Activated naive CD8-positive, alpha-beta T cell treated with anti-CD3 and anti-CD28 coated beads, Interleukin-2, amount 50 U/mL, for 24 hours (primary cell): ENCODE results near the gene GK.
"Not testable (repeated sequence)": the region's sequence is repeated elsewhere in the genome, so short reads cannot be mapped to it uniquely, and the experiment has no call there.

Experiments
- ATAC-seq: fragments of 150-1000 bp; cut with Tn5 transposase; one replicate; pipeline ENCODE4 v1.10.0; 2021
- DNase-seq: peaks from one replicate; pipeline ENCODE4 v3.0.0; 2021
- H3K27ac Mint-ChIP-seq: one replicate; pipeline ENCODE4 v1.8.0; 2021; ENCODE audit warnings: mild to moderate bottlenecking, mixed read lengths
- H3K27me3 Mint-ChIP-seq: one replicate; pipeline ENCODE4 v1.8.0; 2021; ENCODE audit warnings: mixed read lengths
- H3K36me3 Mint-ChIP-seq: one replicate; pipeline ENCODE4 v1.8.0; 2021; ENCODE audit warnings: low read depth, mixed read lengths
- H3K4me1 Mint-ChIP-seq: one replicate; pipeline ENCODE4 v1.8.0; 2021; ENCODE audit warnings: mixed read lengths
- H3K4me3 Mint-ChIP-seq: one replicate; pipeline ENCODE4 v1.8.0; 2021; ENCODE audit warnings: mild to moderate bottlenecking, moderate library complexity, mixed read lengths
- H3K9me3 Mint-ChIP-seq: one replicate; pipeline ENCODE4 v1.8.0; 2021; ENCODE audit warnings: mixed read lengths

Gene GK

DNA sequence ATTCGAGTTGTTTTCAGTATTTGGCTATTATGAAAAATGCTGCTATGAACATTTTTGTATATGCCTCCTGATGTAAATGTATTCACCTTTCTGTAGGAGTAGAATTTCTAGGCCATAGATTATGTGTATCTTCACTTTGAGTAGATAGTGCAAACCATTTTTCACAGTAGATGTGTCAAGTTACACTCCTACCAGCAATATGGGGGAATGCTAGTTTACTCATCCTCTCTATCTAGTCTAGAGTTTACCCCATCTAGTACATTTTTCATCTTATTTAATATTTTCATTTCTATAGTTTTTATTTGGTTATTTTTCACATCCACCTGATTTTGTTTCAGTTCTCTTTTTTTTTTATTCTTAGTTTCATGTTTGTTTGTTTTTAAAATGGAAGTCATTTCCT lies 59.0 kb downstream of the GK start:
- Mint-ChIP-seq H3K4me1 (peaks cover 26% of the 10 kb centered on the region), H3K4me3 (no peak overlapping the region), H3K36me3 (peaks cover 37% of the 10 kb centered on the region), H3K27me3 (no peaks in the 10 kb centered on the region), H3K27ac (no peak overlapping the region), H3K9me3 (no peaks in the 10 kb centered on the region)
- ATAC-seq (no peak), DNase-seq (no peak)

DNA sequence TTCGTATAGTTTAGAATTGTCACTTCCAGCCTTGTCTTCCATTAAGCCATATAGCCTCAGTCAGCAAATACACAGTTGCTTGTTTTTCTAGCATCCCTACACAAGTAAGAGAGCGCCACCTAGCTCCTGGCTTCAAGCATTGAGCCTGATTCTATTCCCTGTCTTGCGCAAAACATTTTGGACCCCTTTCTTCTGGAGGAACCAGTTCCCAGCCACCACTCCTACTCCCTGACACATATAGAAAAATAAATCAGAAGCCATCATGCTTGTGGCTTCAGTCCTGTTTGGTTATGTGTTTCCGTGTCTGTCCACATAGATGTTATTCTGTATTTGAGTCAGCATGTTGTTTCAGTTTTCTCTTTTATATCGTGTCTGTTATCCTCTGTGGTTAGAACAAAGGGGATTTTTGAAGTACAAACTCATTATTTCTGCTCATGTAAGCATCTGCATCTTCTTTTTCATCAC lies 59.9 kb downstream of the GK start:
- peak overlapping the region; percentile 88 for H3K27ac Mint-ChIP-seq
- H3K36me3 Mint-ChIP-seq, result peaks cover 41% of the 10 kb centered on the region
- ATAC-seq, result peak; percentile 97
- peak overlapping the region; percentile 17 for H3K4me3 Mint-ChIP-seq
- peaks cover 26% of the 10 kb centered on the region for H3K4me1 Mint-ChIP-seq
- H3K27me3 Mint-ChIP-seq, result no peaks in the 10 kb centered on the region
- peak; percentile 34 for DNase-seq
- H3K9me3 Mint-ChIP-seq, result no peaks in the 10 kb centered on the region

DNA sequence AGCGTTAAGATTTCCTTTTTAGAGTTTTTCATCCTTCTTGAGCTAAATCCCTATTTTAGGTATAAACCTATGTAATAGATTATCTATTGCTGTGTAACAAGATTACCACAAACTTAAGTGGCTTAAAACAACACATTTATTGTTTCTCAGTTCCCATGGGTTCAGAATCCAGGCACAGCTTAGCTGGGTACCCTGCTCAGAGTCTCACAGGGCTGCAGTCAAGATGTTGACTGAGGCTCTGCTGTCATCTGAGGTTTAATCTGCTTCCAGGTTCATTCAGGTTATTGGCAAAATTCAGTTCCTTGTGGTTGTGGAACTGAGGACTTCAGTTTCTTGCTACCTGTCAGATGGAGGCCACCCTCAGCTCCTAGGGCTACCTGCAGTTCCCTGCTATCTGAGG lies 60.9 kb downstream of the GK start:
- no peak for DNase-seq
- peaks cover 26% of the 10 kb centered on the region for H3K4me1 Mint-ChIP-seq
- peaks cover 37% of the 10 kb centered on the region for H3K36me3 Mint-ChIP-seq
- ATAC-seq, result no peak
- no peaks in the 10 kb centered on the region for H3K27me3 Mint-ChIP-seq
- H3K9me3 Mint-ChIP-seq, result no peaks in the 10 kb centered on the region
- H3K4me3 Mint-ChIP-seq, result no peak overlapping the region
- peak overlapping the region; percentile 88 for H3K27ac Mint-ChIP-seq

DNA sequence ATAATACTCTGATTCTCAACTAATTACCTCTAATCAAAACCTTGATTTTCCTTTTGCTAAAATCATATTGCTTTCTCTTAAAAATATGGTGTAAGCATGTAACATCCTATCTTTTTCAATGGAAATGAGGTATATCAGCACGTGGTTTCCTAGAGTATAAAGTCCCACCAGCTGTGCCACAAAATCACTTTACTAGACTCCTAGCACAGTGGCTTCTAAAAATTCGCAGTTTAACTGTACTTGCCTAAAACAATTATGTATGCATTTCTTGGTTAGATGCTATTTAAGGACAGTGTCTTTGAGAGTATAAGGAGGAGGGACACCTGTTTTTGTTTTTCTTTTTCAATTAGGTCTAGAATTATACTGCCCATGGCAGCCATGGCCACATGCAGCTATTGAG lies 62.8 kb downstream of the GK start:
- Mint-ChIP-seq H3K4me3 (no peak overlapping the region), H3K27ac (no peak overlapping the region), H3K27me3 (no peaks in the 10 kb centered on the region), H3K36me3 (peaks cover 40% of the 10 kb centered on the region), H3K4me1 (peaks cover 26% of the 10 kb centered on the region), H3K9me3 (no peaks in the 10 kb centered on the region)
- ATAC-seq, result no peak
- DNase-seq, result no peak

DNA sequence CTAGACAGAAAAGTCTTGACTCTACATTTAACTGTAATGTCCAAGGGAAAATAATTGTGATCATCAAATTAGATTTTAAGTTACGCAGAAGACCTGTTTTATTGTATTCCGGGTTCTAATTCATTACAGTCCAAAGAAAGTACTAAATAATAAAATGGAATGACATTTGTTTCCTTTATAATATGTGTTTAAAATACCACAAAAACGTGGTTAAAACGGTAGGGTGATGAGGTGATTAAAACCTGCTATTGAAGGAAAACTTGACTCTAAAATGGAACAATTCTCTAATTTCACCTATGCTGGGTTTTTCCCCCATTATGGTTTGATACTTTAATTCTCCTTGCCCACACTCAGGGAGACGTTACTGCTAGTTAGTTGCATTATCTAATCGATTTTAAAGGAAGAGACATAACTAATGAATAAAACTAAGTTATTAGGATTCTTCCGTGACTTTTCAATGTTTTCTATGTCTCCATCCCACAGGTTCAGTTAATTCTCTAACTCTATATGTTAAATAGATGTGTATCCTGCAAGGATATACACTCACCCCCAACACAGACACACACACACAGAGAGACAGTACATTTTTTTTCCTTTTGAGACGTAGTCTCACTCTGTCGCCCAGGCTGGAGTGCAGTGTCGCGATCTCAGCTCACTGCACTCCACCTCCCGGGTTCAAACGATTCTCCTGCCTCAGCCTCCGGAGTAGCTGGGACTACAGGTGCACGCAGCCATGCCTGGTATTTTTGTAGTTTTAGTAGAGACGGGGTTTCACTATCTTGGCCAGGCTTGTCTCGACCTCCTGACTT lies 80.8 kb downstream of the GK start:
- peak overlapping the region; percentile 82 for H3K27ac Mint-ChIP-seq
- H3K4me3 Mint-ChIP-seq, result peak overlapping the region; percentile 38
- H3K27me3 Mint-ChIP-seq, result no peaks in the 10 kb centered on the region
- peaks cover 33% of the 10 kb centered on the region for H3K4me1 Mint-ChIP-seq
- peak; percentile 72 for ATAC-seq
- DNase-seq, result no peak
- no peaks in the 10 kb centered on the region for H3K9me3 Mint-ChIP-seq
- peaks cover 5% of the 10 kb centered on the region for H3K36me3 Mint-ChIP-seq

- Mint-ChIP-seq H3K36me3 (peaks cover 5% of the 10 kb centered on the region), H3K4me1 (peaks cover 33% of the 10 kb centered on the region), H3K27ac (peak overlapping the region; percentile 82), H3K27me3 (no peaks in the 10 kb centered on the region), H3K9me3 (no peaks in the 10 kb centered on the region), H3K4me3 (no peak overlapping the region)
- DNase-seq (no peak), ATAC-seq (no peak)
Observed at GRCh38 chrX:30734782-30735181, 81.6 kb downstream of the GK start.

GRCh38 chrX:30735839-30736238 lies 82.6 kb downstream of the GK start:
- ATAC-seq (peak; percentile 77), DNase-seq (peak; percentile 76)
- H3K27ac Mint-ChIP-seq, result no peak overlapping the region
- no peak overlapping the region for H3K4me3 Mint-ChIP-seq
- no peaks in the 10 kb centered on the region for H3K9me3 Mint-ChIP-seq
- no peaks in the 10 kb centered on the region for H3K27me3 Mint-ChIP-seq
- peaks cover 33% of the 10 kb centered on the region for H3K4me1 Mint-ChIP-seq
- peaks cover 5% of the 10 kb centered on the region for H3K36me3 Mint-ChIP-seq

- H3K27ac Mint-ChIP-seq, result no peak overlapping the region
- no peaks in the 10 kb centered on the region for H3K27me3 Mint-ChIP-seq
- no peaks in the 10 kb centered on the region for H3K36me3 Mint-ChIP-seq
- H3K9me3 Mint-ChIP-seq, result no peaks in the 10 kb centered on the region
- no peak for ATAC-seq
- no peak for DNase-seq
- H3K4me3 Mint-ChIP-seq, result no peak overlapping the region
- no peaks in the 10 kb centered on the region for H3K4me1 Mint-ChIP-seq
Observed at GRCh38 chrX:30741545-30741944, 88.3 kb downstream of the GK start.

DNA sequence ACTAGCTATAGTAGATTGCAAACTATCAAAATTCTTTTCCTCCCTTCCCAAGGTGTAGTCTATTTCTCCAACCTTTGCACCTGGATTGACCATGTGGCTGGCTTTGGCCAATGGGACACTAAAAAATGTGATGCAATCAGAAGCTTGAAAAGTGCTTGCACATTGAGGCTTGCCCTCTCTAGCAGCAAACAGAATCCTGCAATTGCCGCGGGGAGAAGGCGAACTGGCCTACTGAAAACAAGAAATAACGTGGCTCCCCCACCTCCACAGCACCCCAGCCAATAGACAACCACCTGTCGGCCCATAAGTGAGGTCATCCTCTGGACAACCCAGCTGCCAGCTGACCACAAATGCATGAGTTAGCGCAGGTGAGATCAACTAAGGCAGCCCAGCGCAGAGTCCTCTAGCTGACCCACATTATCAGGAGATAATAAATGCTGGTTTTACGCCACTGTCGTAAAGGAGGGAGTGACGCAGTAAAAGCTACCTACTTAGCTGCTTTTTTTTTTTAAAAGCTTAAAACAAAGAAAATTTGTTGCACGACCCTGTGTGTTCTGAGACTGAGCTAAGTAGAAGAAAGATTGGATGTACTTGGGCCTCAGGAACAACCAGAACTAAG lies 95.2 kb downstream of the GK start:
- DNase-seq, result no peak
- H3K9me3 Mint-ChIP-seq, result no peaks in the 10 kb centered on the region
- no peak overlapping the region for H3K27ac Mint-ChIP-seq
- no peak for ATAC-seq
- H3K4me1 Mint-ChIP-seq, result peaks cover 2% of the 10 kb centered on the region
- H3K4me3 Mint-ChIP-seq, result no peak overlapping the region
- H3K36me3 Mint-ChIP-seq, result no peaks in the 10 kb centered on the region
- peaks cover 3% of the 10 kb centered on the region for H3K27me3 Mint-ChIP-seq

DNA sequence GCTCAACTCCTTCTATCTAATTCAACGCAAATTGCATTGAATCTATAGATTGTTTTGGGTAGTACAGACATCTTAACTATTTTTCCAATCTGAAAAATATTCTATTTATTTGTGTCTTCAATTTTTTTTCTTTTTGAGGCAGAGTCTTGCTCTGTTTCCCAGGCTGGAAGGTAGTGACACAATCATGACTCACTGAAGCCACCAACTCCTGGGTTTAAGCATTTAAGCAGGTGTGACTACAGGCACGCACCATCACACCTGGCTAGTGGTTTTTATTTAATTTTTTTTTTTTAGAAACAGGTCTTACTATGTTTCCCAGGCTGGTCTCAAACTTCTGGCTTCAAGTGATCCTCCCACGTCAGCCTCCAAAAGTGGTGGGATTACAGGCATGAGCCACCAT lies 98.3 kb downstream of the GK start:
- Mint-ChIP-seq H3K36me3 (no peaks in the 10 kb centered on the region), H3K4me3 (no peak overlapping the region), H3K9me3 (no peaks in the 10 kb centered on the region), H3K4me1 (peaks cover 2% of the 10 kb centered on the region), H3K27ac (no peak overlapping the region), H3K27me3 (peaks cover 3% of the 10 kb centered on the region)
- DNase-seq (no peak), ATAC-seq (no peak)

GRCh38 chrX:30762755-30763154 lies 109.5 kb downstream of the GK start:
- Mint-ChIP-seq H3K4me1 (peaks cover 15% of the 10 kb centered on the region), H3K9me3 (no peaks in the 10 kb centered on the region), H3K36me3 (no peaks in the 10 kb centered on the region), H3K27me3 (no peaks in the 10 kb centered on the region), H3K4me3 (no peak overlapping the region), H3K27ac (no peak overlapping the region)
- ATAC-seq, result no peak
- no peak for DNase-seq

- H3K27ac Mint-ChIP-seq, H3K27me3 Mint-ChIP-seq, H3K36me3 Mint-ChIP-seq, H3K4me3 Mint-ChIP-seq, DNase-seq, ATAC-seq, H3K9me3 Mint-ChIP-seq: not testable (repeated sequence)
- H3K4me1 Mint-ChIP-seq, result peaks cover 18% of the 10 kb centered on the region
Observed at GRCh38 chrX:30773764-30774163, 120.5 kb downstream of the GK start.

DNA sequence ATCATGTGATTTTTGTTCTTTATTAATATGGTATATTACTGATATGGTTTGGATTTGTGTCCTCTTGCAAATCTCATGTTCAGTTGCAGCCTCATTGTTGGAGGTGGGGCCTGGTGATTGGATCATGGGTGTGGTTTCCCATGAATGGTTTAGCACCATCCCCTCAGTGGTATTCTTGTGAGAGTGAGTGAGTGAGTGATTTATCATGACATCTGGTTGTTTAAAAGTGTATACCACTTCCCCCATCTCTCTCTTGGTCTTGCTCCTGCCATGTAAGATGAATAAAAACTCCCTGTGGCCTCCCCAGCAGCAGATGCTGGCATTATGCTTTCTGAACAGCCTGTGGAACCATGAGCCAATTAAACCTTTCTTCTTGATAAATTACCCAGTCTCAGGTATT lies 124.4 kb downstream of the GK start:
- peaks cover 42% of the 10 kb centered on the region for H3K4me1 Mint-ChIP-seq
- H3K27me3 Mint-ChIP-seq, result peaks cover 7% of the 10 kb centered on the region
- H3K27ac Mint-ChIP-seq, result no peak overlapping the region
- DNase-seq, result no peak
- peaks cover 2% of the 10 kb centered on the region for H3K36me3 Mint-ChIP-seq
- no peaks in the 10 kb centered on the region for H3K9me3 Mint-ChIP-seq
- ATAC-seq, result peak; percentile 62
- H3K4me3 Mint-ChIP-seq, result no peak overlapping the region

- H3K27me3 Mint-ChIP-seq, result no peaks in the 10 kb centered on the region
- H3K27ac Mint-ChIP-seq, result peak overlapping the region; percentile 52
- DNase-seq (no peak), ATAC-seq (no peak)
- H3K4me1 Mint-ChIP-seq, result peaks cover 43% of the 10 kb centered on the region
- no peak overlapping the region for H3K4me3 Mint-ChIP-seq
- no peaks in the 10 kb centered on the region for H3K9me3 Mint-ChIP-seq
- H3K36me3 Mint-ChIP-seq, result peaks cover 2% of the 10 kb centered on the region
Observed at GRCh38 chrX:30779453-30780030, 126.3 kb downstream of the GK start.
